Neural cell (in vitro differentiated cells): ENCODE data around the gene ZNF821.

ENCODE experiments used
- EP300 ChIP-seq: fragments of 450-650 bp; conservative IDR thresholded peaks from 2 replicates; pipeline ENCODE4 v1.6.1; 2014; ENCODE audit warnings: antibody characterized with exemption, mild to moderate bottlenecking, moderate library complexity; ENCODE audit not compliant: poor library complexity, severe bottlenecking
- MXI1 ChIP-seq: fragments of 450-650 bp; conservative IDR thresholded peaks from 2 replicates; pipeline ENCODE4 v1.6.1; 2014; ENCODE audit warnings: antibody characterized with exemption, mild to moderate bottlenecking; ENCODE audit not compliant: poor library complexity, severe bottlenecking
- POLR2AphosphoS5 ChIP-seq: IDR thresholded peaks from 2 replicates; pipeline ENCODE4 v1.6.1; 2012
- RAD21 ChIP-seq: fragments of 450-650 bp; conservative IDR thresholded peaks from 2 replicates; pipeline ENCODE4 v1.6.1; 2014; ENCODE audit warnings: antibody characterized with exemption, mild to moderate bottlenecking, moderate library complexity
- SMC3 ChIP-seq: fragments of 450-650 bp; conservative IDR thresholded peaks from 2 replicates; pipeline ENCODE4 v1.6.1; 2014; ENCODE audit warnings: antibody characterized with exemption, mild to moderate bottlenecking, moderate library complexity; ENCODE audit not compliant: poor library complexity
- TAF1 ChIP-seq: IDR thresholded peaks from 2 replicates; pipeline ENCODE4 v1.6.1; 2012; ENCODE audit warnings: low read depth
- TF ChIP-seq, protein P1 (sequence below): fragments of 450-650 bp; IDR thresholded peaks from 2 replicates; pipeline ENCODE4 v1.5.1; 2014; ENCODE audit warnings: antibody characterized with exemption, mild to moderate bottlenecking, moderate library complexity; ENCODE audit not compliant: poor library complexity, severe bottlenecking

DNA sequence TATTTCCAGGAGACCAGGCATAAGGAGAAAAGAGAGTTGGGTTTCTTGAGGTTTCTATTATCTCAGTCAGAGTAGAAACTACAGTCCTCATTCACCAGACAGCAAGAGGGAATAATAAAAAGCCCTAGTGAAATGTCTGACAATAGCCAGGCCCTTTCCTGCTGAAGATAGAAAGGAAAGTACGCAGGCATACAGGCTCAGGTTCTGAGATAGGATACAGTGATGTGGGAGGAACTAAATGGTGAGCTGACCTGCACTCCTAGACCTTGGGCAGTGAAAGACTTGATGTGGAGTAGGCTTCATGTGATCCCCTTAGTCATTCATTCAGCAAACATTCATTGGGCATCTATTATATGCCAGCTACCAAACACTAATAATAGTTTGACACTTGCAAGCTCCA is 14.9 kb downstream of the ZNF821 start:
- TF ChIP-seq, protein P1, sequence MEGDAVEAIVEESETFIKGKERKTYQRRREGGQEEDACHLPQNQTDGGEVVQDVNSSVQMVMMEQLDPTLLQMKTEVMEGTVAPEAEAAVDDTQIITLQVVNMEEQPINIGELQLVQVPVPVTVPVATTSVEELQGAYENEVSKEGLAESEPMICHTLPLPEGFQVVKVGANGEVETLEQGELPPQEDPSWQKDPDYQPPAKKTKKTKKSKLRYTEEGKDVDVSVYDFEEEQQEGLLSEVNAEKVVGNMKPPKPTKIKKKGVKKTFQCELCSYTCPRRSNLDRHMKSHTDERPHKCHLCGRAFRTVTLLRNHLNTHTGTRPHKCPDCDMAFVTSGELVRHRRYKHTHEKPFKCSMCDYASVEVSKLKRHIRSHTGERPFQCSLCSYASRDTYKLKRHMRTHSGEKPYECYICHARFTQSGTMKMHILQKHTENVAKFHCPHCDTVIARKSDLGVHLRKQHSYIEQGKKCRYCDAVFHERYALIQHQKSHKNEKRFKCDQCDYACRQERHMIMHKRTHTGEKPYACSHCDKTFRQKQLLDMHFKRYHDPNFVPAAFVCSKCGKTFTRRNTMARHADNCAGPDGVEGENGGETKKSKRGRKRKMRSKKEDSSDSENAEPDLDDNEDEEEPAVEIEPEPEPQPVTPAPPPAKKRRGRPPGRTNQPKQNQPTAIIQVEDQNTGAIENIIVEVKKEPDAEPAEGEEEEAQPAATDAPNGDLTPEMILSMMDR, result no peak
- TF ChIP-seq EP300 (no peak), RAD21 (no peak), POLR2AphosphoS5 (no peak), TAF1 (no peak), MXI1 (no peak), SMC3 (no peak)
